ENCODE measurements around the gene CELSR1.

DNA sequence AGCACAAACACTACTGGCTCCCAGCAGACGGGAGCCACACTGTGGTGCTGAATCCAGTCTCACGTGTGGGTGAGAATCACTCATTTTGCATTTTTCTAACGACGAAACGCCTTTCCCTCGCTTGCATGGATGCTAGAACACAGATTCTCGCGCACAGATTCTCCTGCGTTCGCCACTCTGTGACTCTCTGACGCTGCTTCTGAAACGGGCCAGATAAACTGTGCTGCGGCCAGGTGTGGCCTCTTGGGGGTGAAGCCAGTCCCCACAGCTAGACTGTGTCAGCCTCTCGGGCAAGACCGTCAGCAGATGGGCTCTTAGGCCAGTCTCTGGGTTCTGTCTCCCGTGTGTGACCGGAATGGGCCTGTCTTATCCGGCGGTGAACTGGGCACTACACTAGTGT, 157.4 kb downstream of the CELSR1 start:
- TF ChIP-seq, protein P1, sequence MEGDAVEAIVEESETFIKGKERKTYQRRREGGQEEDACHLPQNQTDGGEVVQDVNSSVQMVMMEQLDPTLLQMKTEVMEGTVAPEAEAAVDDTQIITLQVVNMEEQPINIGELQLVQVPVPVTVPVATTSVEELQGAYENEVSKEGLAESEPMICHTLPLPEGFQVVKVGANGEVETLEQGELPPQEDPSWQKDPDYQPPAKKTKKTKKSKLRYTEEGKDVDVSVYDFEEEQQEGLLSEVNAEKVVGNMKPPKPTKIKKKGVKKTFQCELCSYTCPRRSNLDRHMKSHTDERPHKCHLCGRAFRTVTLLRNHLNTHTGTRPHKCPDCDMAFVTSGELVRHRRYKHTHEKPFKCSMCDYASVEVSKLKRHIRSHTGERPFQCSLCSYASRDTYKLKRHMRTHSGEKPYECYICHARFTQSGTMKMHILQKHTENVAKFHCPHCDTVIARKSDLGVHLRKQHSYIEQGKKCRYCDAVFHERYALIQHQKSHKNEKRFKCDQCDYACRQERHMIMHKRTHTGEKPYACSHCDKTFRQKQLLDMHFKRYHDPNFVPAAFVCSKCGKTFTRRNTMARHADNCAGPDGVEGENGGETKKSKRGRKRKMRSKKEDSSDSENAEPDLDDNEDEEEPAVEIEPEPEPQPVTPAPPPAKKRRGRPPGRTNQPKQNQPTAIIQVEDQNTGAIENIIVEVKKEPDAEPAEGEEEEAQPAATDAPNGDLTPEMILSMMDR (IDR thresholded peaks at IDR 0.05; ENCODE audit: low read length), result no peak
- TF ChIP-seq EZH2 (optimal IDR thresholded peaks at IDR 0.05; ENCODE audit: low read depth, low read length), result no peak
- no peak for TF ChIP-seq EZH2phosphoT487 (IDR thresholded peaks at IDR 0.05; ENCODE audit: low read length)
